ENCODE measurements around the gene FEN1.

The FEN1 gene

GRCh38 chr11:61814958-61815789, 22.5 kb downstream of the FEN1 start:
- POLR2A ChIA-PET = interaction anchor here (0.7 to 4.8 kb wide), 10 partner anchors 9 to 297 kb away, joined by 3 to 55 read pairs (median 10); partner anchors contain the start of genes FADS2, FEN1, FTH1 and TMEM258
- peak overlapping the region; percentile 76 for H3K27ac ChIP-seq (ENCODE audit: extremely low read depth, low read depth, low read length)

GRCh38 chr11:61815790-61816735, 23.4 kb downstream of the FEN1 start:
- H3K27ac ChIP-seq (ENCODE audit: extremely low read depth, low read depth, low read length) = peak overlapping the region; percentile 76
- POLR2A ChIA-PET = interaction anchor here (0.7 to 4.8 kb wide), 9 partner anchors 9 to 296 kb away, joined by 3 to 55 read pairs (median 6); partner anchors contain the start of genes FADS2, FEN1, FTH1 and TMEM258
- no peaks in the 10 kb centered on the region for H3K4me1 ChIP-seq (ENCODE audit: control insufficient read depth, insufficient read depth, low read length)
- H3K4me3 ChIP-seq (ENCODE audit: low read depth, low read length) = peak overlapping the region; percentile 64
- CTCF ChIA-PET = interaction anchor here (0.6 to 6.0 kb wide), 10 partner anchors 10 to 180 kb away, joined by 3 to 40 read pairs (median 4); no protein-coding TSS in a partner anchor
- H3K36me3 ChIP-seq (ENCODE audit: control insufficient read depth in 2 of 2, insufficient read depth in 1 of 2, low read length in 2 of 2) = peaks cover 0 to 18% of the 10 kb centered on the region in 2 experiments; a peak in 1 of 3 replicates
- H3K9me3 ChIP-seq (ENCODE audit: control insufficient read depth, insufficient read depth, low read depth, low read length) = no peaks in the 10 kb centered on the region
- peak; percentile 18; the same call in 1 of the 2 replicates for TF ChIP-seq ZBTB20 (tag by site-specific recombination; IDR thresholded peaks at IDR 0.05)
- no peak for TF ChIP-seq ATF2 (tag by site-specific recombination; IDR thresholded peaks at IDR 0.05; ENCODE audit: low read depth)
- no peak for TF ChIP-seq ZNF660 (tag by site-specific recombination; IDR thresholded peaks at IDR 0.05)
- TF ChIP-seq KLF7 (tag by site-specific recombination; IDR thresholded peaks at IDR 0.05; ENCODE audit: borderline replicate concordance) = no peak
- no peak for TF ChIP-seq ZNF391 (tag by site-specific recombination; IDR thresholded peaks at IDR 0.05; ENCODE audit: borderline replicate concordance, low read depth)
- no peak for TF ChIP-seq HOXA7 (CRISPR knock-in tag; IDR thresholded peaks at IDR 0.05; ENCODE audit: borderline replicate concordance)
- TF ChIP-seq ZNF302 (tag by site-specific recombination; IDR thresholded peaks at IDR 0.05; ENCODE audit: low read depth) = no peak
- TF ChIP-seq KLF9 (tag by site-specific recombination; IDR thresholded peaks at IDR 0.05; ENCODE audit: low read depth) = peak; percentile 43; the same call in 1 of the 2 replicates
- TF ChIP-seq HOXC10 (CRISPR knock-in tag; IDR thresholded peaks at IDR 0.05) = peak; percentile 68; the same call in 1 of the 2 replicates
- TF ChIP-seq ZNF571 (tag by site-specific recombination; IDR thresholded peaks at IDR 0.05) = no peak
- no peak for TF ChIP-seq ZNF394 (tag by site-specific recombination; IDR thresholded peaks at IDR 0.05; ENCODE audit: borderline replicate concordance)
- no peak for TF ChIP-seq ZNF514 (tag by site-specific recombination; IDR thresholded peaks at IDR 0.05)
- TF ChIP-seq ZNF184 (tag by site-specific recombination; IDR thresholded peaks at IDR 0.05) = no peak
- TF ChIP-seq ZNF776 (tag by site-specific recombination; IDR thresholded peaks at IDR 0.05; ENCODE audit: borderline replicate concordance) = no peak
- TF ChIP-seq ZEB2 (tag by site-specific recombination; IDR thresholded peaks at IDR 0.05) = no peak; the same call in 1 of the 2 replicates
- no peak for TF ChIP-seq ZNF426 (tag by site-specific recombination; IDR thresholded peaks at IDR 0.05)
- peak; percentile 11; the same call in 1 of the 2 replicates for TF ChIP-seq PBX3 (CRISPR knock-in tag; IDR thresholded peaks at IDR 0.05)
- no peak for TF ChIP-seq ZNF211 (tag by site-specific recombination; IDR thresholded peaks at IDR 0.05; ENCODE audit: low read depth)
- TF ChIP-seq ZNF202 (tag by site-specific recombination; IDR thresholded peaks at IDR 0.05; ENCODE audit: borderline replicate concordance) = no peak
- no peak for TF ChIP-seq ZNF121 (tag by site-specific recombination; IDR thresholded peaks at IDR 0.05)
- TF ChIP-seq ZNF707 (tag by site-specific recombination; IDR thresholded peaks at IDR 0.05) = no peak
- no peak for TF ChIP-seq SETDB1 (IDR thresholded peaks at IDR 0.05; ENCODE audit: insufficient read length, low read length)
- 0 out of 2 replicates have a peak, but pooled peaks have one; percentile 40 for TF ChIP-seq ZNF600 (tag by site-specific recombination; IDR thresholded peaks at IDR 0.05)
- no peak for TF ChIP-seq ZNF10 (tag by site-specific recombination; IDR thresholded peaks at IDR 0.05)

More at GRCh38 chr11:61814958-61815789, 22.5 kb downstream of the FEN1 start:
- TF ChIP-seq PBX3 (CRISPR knock-in tag; IDR thresholded peaks at IDR 0.05) (peak; percentile 70; the same call in 1 of the 2 replicates), ZNF202 (tag by site-specific recombination; IDR thresholded peaks at IDR 0.05; ENCODE audit: borderline replicate concordance) (no peak), ZNF585B (tag by site-specific recombination; IDR thresholded peaks at IDR 0.05) (no peak), ZFHX2 (tag by site-specific recombination; conservative IDR thresholded peaks at IDR 0.05) (no peak), ZNF266 (tag by site-specific recombination; IDR thresholded peaks at IDR 0.05; ENCODE audit: low read depth) (no peak), ZNF629 (tag by site-specific recombination; IDR thresholded peaks at IDR 0.05) (no peak)
- CTCF ChIA-PET = interaction anchor here (0.5 to 6.0 kb wide), 17 partner anchors 10 to 733 kb away, joined by 3 to 40 read pairs (median 3); partner anchors contain the start of gene FADS2
- Histone ChIP-seq H3K4me1 (ENCODE audit: control insufficient read depth, insufficient read depth, low read length) (no peaks in the 10 kb centered on the region), H3K4me3 (ENCODE audit: low read depth, low read length) (peak overlapping the region; percentile 64), H3K36me3 (ENCODE audit: control insufficient read depth in 2 of 2, insufficient read depth in 1 of 2, low read length in 2 of 2) (peaks cover 0 to 26% of the 10 kb centered on the region in 2 experiments; a peak in 1 of 3 replicates), H3K9me3 (ENCODE audit: control insufficient read depth, insufficient read depth, low read depth, low read length) (no peaks in the 10 kb centered on the region)
